DND-41 (cell line): ENCODE data around the gene GTPBP4.
"Not testable (repeated sequence)": the region's sequence is repeated elsewhere in the genome, so short reads cannot be mapped to it uniquely, and the experiment has no call there.

Experiments used
- ATAC-seq: fragments of 200-7000 bp; cut with Tn5 transposase; 3 replicates; pipeline ENCODE4 v1.9.1; 2021; ENCODE audit warnings: low read depth; ENCODE audit not compliant: insufficient read depth
- DNase-seq: peaks from one replicate; pipeline ENCODE4 v3.0.0-alpha.2; 2020
- H2AFZ ChIP-seq: 2 replicates; pipeline ENCODE4 v1.6.0; 2012; ENCODE audit warnings: low read depth, low read length
- H3K27ac ChIP-seq: 2 replicates; pipeline ENCODE4 v1.5.1; 2012; ENCODE audit warnings: low read length, inconsistent platforms
- H3K27me3 ChIP-seq: fragments of 200-600 bp; sonication (generic); 2 replicates; pipeline ENCODE4 v1.6.0; 2012; ENCODE audit warnings: low read length, mild to moderate bottlenecking, inconsistent platforms; ENCODE audit not compliant: insufficient read depth, poor library complexity
- H3K36me3 ChIP-seq: 2 replicates; pipeline ENCODE4 v1.5.1; 2012; ENCODE audit warnings: low read length, inconsistent platforms; ENCODE audit not compliant: insufficient read depth
- H3K4me1 ChIP-seq: 2 replicates; pipeline ENCODE4 v1.5.1; 2012; ENCODE audit warnings: mild to moderate bottlenecking, low read length; ENCODE audit not compliant: insufficient read depth
- H3K4me2 ChIP-seq: 2 replicates; pipeline ENCODE4 v1.6.0; 2012; ENCODE audit warnings: mild to moderate bottlenecking, moderate library complexity, low read length, inconsistent platforms; ENCODE audit not compliant: insufficient read depth
- H3K4me3 ChIP-seq, 2 experiments: fragments of 200-600 bp in 1 of 2; shearing (Covaris generic) in 1 of 2; 2 replicates each; pipeline ENCODE4 v1.5.1; 2012 to 2016; ENCODE audit warnings: inconsistent platforms in 2 of 2, low read length in 2 of 2, mild to moderate bottlenecking in 2 of 2, low read depth in 1 of 2, moderate library complexity in 1 of 2
- H3K79me2 ChIP-seq: 2 replicates; pipeline ENCODE4 v1.6.0; 2012; ENCODE audit warnings: low read length, inconsistent platforms; ENCODE audit not compliant: insufficient read depth
- H3K9ac ChIP-seq: 2 replicates; pipeline ENCODE4 v1.6.0; 2012; ENCODE audit warnings: low read depth, mild to moderate bottlenecking, inconsistent platforms, low read length, moderate library complexity
- H3K9me3 ChIP-seq: 2 replicates; pipeline ENCODE4 v1.5.1; 2012; ENCODE audit warnings: low read length, moderate library complexity, mild to moderate bottlenecking, inconsistent platforms; ENCODE audit not compliant: insufficient read depth, severe bottlenecking
- H4K20me1 ChIP-seq: 2 replicates; pipeline ENCODE4 v1.6.0; 2012; ENCODE audit warnings: low read length; ENCODE audit not compliant: insufficient read depth
- CTCF ChIP-seq: IDR thresholded peaks from 2 replicates; pipeline ENCODE4 v1.5.1; 2012; ENCODE audit warnings: borderline replicate concordance, low read length, moderate library complexity, mild to moderate bottlenecking; ENCODE audit not compliant: poor library complexity, severe bottlenecking; ENCODE audit errors: extremely low read depth
- EZH2 ChIP-seq: IDR thresholded peaks from 3 replicates; pipeline ENCODE4 v1.6.1; 2012; ENCODE audit warnings: borderline replicate concordance, low read depth, mild to moderate bottlenecking, moderate library complexity, low read length, inconsistent platforms; ENCODE audit not compliant: severe bottlenecking

Gene GTPBP4

DNA sequence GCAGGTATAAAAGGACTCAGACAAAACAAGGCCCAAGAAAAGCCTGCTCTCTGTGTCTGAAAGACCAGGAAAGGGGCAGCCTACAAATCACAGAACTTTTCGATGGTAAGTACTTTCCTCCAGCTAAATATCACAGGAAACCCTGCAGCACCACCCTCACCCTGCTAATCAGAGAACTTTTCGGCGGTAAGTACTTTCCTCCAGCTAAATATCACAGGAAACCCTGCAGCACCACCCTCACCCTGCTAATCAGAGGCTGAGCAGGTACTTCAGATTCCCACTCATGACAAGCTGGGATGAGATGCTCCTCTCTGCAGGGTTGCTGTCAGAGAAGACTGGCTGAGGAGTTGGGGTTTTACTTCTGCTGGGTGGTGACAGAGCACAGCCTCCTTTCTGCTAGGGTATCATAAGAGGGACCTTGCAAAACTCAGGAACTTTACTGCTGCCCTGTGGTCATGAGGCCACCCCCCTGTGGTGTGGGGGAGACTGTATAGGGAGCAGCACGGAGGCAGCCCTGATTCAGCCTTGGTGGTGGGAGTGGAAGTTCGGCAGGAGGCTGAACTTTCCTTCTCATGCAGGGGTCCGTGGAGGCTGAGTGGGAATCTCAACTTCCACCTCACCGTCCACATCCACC is 75.1 kb downstream of the GTPBP4 start:
- no peaks in the 10 kb centered on the region for H3K27me3 ChIP-seq
- TF ChIP-seq CTCF (no peak), EZH2 (no peak)
- no peak overlapping the region for H3K4me2 ChIP-seq
- DNase-seq (no peak), ATAC-seq (no peak)
- no peak overlapping the region for H3K9ac ChIP-seq
- peaks cover 78% of the 10 kb centered on the region for H3K79me2 ChIP-seq
- H2AFZ ChIP-seq, result no peak overlapping the region
- no peak overlapping the region for H3K4me3 ChIP-seq
- H3K9me3 ChIP-seq, result no peaks in the 10 kb centered on the region
- peaks cover 40% of the 10 kb centered on the region for H4K20me1 ChIP-seq
- H3K27ac ChIP-seq, result peak overlapping the region; percentile 50; the same call in 1 of the 2 replicates
- H3K4me1 ChIP-seq, result peaks cover 48% of the 10 kb centered on the region
- peaks cover 22% of the 10 kb centered on the region for H3K36me3 ChIP-seq

DNA sequence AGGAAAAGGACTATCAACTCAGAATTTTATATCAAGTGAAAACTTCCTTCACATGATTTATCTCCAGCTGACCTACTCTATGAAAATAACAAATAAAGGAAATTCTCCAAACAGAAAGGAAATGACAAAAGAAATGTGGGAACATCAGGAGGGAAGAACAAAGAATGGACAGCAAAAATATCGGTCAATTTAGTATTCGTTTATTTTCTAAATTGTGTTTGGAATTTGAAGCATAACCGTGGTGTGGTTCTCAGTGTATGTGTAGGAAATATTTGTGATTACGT is 76.7 kb downstream of the GTPBP4 start:
- H3K9ac ChIP-seq, result no peak overlapping the region
- no peaks in the 10 kb centered on the region for H3K9me3 ChIP-seq
- no peaks in the 10 kb centered on the region for H3K27me3 ChIP-seq
- no peak for TF ChIP-seq EZH2
- no peak for TF ChIP-seq CTCF
- H3K79me2 ChIP-seq, result peaks cover 72% of the 10 kb centered on the region
- DNase-seq, result no peak
- no peak overlapping the region for H3K4me2 ChIP-seq
- no peak for ATAC-seq
- peaks cover 32% of the 10 kb centered on the region for H3K4me1 ChIP-seq
- H3K27ac ChIP-seq, result no peak overlapping the region
- no peak overlapping the region for H2AFZ ChIP-seq
- peaks cover 12% of the 10 kb centered on the region for H3K36me3 ChIP-seq
- no peak overlapping the region for H3K4me3 ChIP-seq
- peaks cover 38% of the 10 kb centered on the region for H4K20me1 ChIP-seq

- peaks cover 14% of the 10 kb centered on the region for H3K4me1 ChIP-seq
- H4K20me1 ChIP-seq, result peaks cover 29% of the 10 kb centered on the region
- H3K79me2 ChIP-seq, result peaks cover 62% of the 10 kb centered on the region
- not testable (repeated sequence) for H3K27ac ChIP-seq, DNase-seq, H3K4me2 ChIP-seq, H3K27me3 ChIP-seq, H3K4me3 ChIP-seq, H3K9me3 ChIP-seq, ATAC-seq, H2AFZ ChIP-seq, H3K9ac ChIP-seq
- peaks cover 12% of the 10 kb centered on the region for H3K36me3 ChIP-seq
Observed at GRCh38 chr10:1066734-1067133, 78.5 kb downstream of the GTPBP4 start.

GRCh38 chr10:1068380-1069361 is 80.4 kb downstream of the GTPBP4 start:
- no peak for TF ChIP-seq EZH2
- TF ChIP-seq CTCF, result no peak
- H3K27ac ChIP-seq, result no peak overlapping the region
- no peak overlapping the region for H2AFZ ChIP-seq
- H3K36me3 ChIP-seq, result peaks cover 20% of the 10 kb centered on the region
- no peak overlapping the region for H3K9ac ChIP-seq
- no peak overlapping the region for H3K4me3 ChIP-seq
- peaks cover 18% of the 10 kb centered on the region; the same call in 1 of the 2 replicates for H4K20me1 ChIP-seq
- peaks cover 48% of the 10 kb centered on the region for H3K79me2 ChIP-seq
- H3K4me1 ChIP-seq, result no peaks in the 10 kb centered on the region
- no peaks in the 10 kb centered on the region for H3K9me3 ChIP-seq
- ATAC-seq, result no peak
- H3K27me3 ChIP-seq, result no peaks in the 10 kb centered on the region
- H3K4me2 ChIP-seq, result no peak overlapping the region
- no peak for DNase-seq
